Activated CD8-positive, alpha-beta T cell treated with anti-CD3 and anti-CD28 coated beads, Interleukin-2, amount 10 ng/mL, durations not matched to agents 7 days and 5 days (primary cell): ENCODE data around the gene OBSL1. TPM values are rescaled to one million over a fixed set of nuclear protein-coding genes. Genes with fewer than 3 reads are reported as not detected.
A peak's percentile ranks its signal among the peaks of the same experiment; 100 is the strongest.

Experiments
- ATAC-seq: fragments of 150-1000 bp; cut with Tn5 transposase; one replicate; pipeline ENCODE4 v1.10.0; 2021; ENCODE audit warnings: moderate library complexity
- CTCF ChIA-PET: fragments of 350-600 bp; sonication (Branson Sonifier 250); formaldehyde crosslinking; loops from one replicate; lab custom pipeline; 2021; ENCODE audit warnings: antibody characterized with exemption; lab: Charles Lee
- POLR2A ChIA-PET: fragments of 350-600 bp; sonication (Branson Sonifier 250); formaldehyde crosslinking; loops from one replicate; lab custom pipeline; 2021; ENCODE audit warnings: antibody characterized with exemption; lab: Charles Lee
- DNase-seq: peaks from one replicate; pipeline ENCODE4 v3.0.0-alpha.2; 2020
- H3K27ac Mint-ChIP-seq: one replicate; pipeline ENCODE4 v1.8.0; 2021; ENCODE audit warnings: mild to moderate bottlenecking, mixed read lengths
- H3K27me3 Mint-ChIP-seq: one replicate; pipeline ENCODE4 v1.8.0; 2021; ENCODE audit warnings: low read depth, mixed read lengths
- H3K36me3 Mint-ChIP-seq: one replicate; pipeline ENCODE4 v1.8.0; 2021; ENCODE audit warnings: low read depth, mixed read lengths
- H3K4me1 Mint-ChIP-seq: one replicate; pipeline ENCODE4 v1.8.0; 2021; ENCODE audit warnings: low read depth, mixed read lengths
- H3K4me3 Mint-ChIP-seq: one replicate; pipeline ENCODE4 v1.8.0; 2021; ENCODE audit warnings: mild to moderate bottlenecking, mixed read lengths
- H3K9me3 Mint-ChIP-seq: one replicate; pipeline ENCODE4 v1.8.0; 2022; ENCODE audit warnings: mixed read lengths; ENCODE audit not compliant: insufficient read depth
- total RNA-seq, 2 experiments: library from RNA; stranded (reverse); gene quantifications; one replicate each; pipeline ENCODE4 v1.2.3, GENCODE V29; 2021

OBSL1 gene
- total RNA-seq, 2 experiments from 2014 or later = 0.18 to 0.45 TPM

DNA sequence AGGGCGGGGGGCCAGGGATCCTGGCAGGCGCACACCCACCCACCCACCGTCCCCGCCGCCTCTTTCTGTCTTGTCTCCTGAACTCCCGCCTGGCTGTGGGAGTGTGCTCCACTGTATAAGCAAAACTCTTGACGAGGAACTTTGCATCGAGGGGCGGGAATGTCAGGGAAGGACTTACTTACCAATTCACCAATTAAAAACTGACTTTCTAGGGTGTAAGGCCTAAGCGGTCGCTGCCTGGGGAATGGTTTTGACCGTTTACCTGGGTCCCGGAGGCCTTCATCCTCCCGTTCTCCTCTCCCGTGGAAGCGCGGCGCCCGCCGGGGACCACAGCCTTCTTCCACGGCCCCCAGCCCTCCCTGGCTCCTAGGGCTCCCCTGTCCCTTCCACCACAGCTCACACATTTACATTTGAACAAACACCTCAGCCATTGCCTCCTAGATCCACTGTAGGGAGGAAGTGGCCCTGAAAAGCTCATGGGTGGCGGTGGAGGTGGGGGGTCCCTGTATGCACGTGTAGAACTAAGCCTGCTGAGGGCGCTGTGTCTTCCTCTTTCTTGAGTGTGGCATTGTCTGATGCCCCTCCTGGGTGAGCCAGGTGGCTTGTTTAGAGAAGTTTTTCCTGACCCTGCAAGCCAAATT lies 48.2 kb downstream of the OBSL1 start:
- no peak overlapping the region for H3K4me3 Mint-ChIP-seq
- ChIA-PET CTCF (interaction anchor here (0.5 to 2.5 kb wide), 8 partner anchors 13 to 126 kb away, joined by 3 to 9 read pairs (median 4); partner anchors contain the start of gene GMPPA), POLR2A (interaction anchor here (0.6 kb wide), 2 partner anchors 364 to 790 kb away, joined by 3 read pairs; no protein-coding TSS in a partner anchor)
- H3K9me3 Mint-ChIP-seq = no peaks in the 10 kb centered on the region
- peaks cover 67% of the 10 kb centered on the region for H3K27me3 Mint-ChIP-seq
- DNase-seq = no peak
- no peaks in the 10 kb centered on the region for H3K36me3 Mint-ChIP-seq
- ATAC-seq = no peak
- no peak overlapping the region for H3K27ac Mint-ChIP-seq
- H3K4me1 Mint-ChIP-seq = peaks cover 1% of the 10 kb centered on the region

DNA sequence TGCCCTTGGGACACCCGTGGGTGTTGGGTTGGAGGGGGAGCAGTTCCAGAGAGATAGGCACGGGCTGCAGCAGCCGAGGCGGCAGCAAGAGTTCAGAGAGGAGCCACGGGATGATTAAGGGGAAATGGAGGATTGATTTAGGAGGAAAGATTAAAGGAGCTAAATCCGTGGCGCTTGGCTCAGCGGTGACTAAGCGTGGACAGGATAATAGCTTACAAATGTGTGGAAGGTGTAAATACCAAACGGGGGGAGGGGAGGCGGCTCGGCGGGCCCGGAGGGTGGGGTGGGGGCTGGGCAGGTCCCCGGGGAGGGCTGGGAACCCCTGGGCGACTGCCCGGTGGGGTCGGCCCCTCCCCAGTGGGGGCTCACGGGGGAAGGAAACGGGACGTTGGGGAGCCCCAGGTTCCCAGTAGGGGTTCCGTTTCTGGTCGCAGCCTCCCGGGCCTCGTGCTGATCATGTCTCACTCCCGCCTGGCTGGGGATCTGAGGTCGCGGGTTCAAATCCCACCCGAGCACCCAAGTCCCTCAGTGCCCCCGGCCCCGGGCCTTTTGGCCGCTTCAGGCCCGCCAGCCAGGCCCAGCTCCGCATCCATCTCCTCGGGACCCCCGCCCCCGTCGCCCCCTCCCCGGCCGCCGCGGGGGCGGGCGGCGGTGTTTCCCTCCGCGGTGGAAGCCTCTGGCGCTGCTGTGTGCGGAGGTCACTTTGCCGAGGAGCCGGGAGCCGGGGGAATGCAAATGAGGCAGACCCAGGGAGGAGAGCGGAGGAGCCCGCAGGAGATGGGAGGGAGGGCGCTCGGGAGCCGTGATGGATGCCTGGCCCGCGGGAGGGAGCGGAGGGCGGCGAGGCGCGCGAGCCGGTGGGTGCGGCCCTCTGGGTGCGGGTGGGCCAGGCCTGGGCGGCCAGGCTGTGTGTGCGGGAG lies 49.0 kb downstream of the OBSL1 start:
- Mint-ChIP-seq H3K36me3 (no peaks in the 10 kb centered on the region), H3K9me3 (no peaks in the 10 kb centered on the region), H3K4me3 (no peak overlapping the region), H3K4me1 (peaks cover 1% of the 10 kb centered on the region), H3K27ac (no peak overlapping the region), H3K27me3 (peaks cover 69% of the 10 kb centered on the region)
- POLR2A ChIA-PET = interaction anchor here (0.6 kb wide), 2 partner anchors 363 to 791 kb away, joined by 3 read pairs; no protein-coding TSS in a partner anchor
- DNase-seq = no peak
- CTCF ChIA-PET = interaction anchor here (0.5 to 4.3 kb wide), 6 partner anchors 7 to 64 kb away, joined by 3 to 24 read pairs (median 4); partner anchors contain the start of gene GMPPA
- ATAC-seq = no peak

DNA sequence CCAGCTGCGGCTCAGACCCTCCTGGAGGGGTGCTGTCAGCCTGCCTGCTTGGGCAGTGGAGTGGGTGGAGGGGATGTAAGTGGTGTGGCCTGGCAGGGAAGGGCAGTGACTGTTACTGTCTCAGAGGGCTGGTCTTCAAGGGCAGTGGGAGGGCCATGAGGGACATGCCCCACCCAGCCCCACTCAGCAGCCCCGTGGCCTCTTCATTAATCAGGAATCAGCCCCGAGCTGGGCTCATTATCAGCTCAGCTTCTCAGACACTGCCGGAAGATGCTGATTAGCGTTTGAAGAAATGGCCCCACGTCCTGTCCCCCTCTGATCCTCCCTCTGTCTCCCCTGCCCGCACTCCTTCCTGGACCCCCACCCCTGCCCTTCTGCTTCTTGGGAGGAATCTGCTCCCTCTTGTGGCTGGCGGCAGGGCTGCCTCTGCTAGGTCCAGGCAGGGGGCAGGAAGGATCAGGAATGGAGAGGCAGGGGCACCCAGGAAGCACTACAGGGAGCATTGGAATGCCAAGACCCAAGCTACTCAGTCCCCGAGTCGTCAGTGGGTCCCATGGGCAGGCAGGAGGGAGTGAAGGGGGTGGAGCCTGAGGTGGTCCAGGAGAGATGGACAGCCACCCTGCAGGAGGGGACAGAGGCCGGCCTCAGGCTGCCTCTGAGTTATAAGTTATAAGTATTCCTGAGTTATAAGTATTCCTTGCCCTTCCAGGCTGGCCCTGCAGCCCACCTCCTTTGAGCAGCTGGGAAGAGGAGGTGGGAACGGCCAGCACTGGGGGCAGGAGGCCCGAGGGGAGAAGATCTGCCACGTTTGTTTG lies 50.1 kb downstream of the OBSL1 start:
- Mint-ChIP-seq H3K27me3 (peaks cover 71% of the 10 kb centered on the region), H3K36me3 (no peaks in the 10 kb centered on the region), H3K27ac (no peak overlapping the region), H3K9me3 (no peaks in the 10 kb centered on the region), H3K4me1 (peaks cover 1% of the 10 kb centered on the region), H3K4me3 (no peak overlapping the region)
- ChIA-PET CTCF (interaction anchor here (1.0 to 4.3 kb wide), 7 partner anchors 8 to 118 kb away, joined by 3 to 24 read pairs (median 4); partner anchors contain the start of gene GMPPA), POLR2A (no interaction called here)
- DNase-seq = no peak
- peak; percentile 12 for ATAC-seq

DNA sequence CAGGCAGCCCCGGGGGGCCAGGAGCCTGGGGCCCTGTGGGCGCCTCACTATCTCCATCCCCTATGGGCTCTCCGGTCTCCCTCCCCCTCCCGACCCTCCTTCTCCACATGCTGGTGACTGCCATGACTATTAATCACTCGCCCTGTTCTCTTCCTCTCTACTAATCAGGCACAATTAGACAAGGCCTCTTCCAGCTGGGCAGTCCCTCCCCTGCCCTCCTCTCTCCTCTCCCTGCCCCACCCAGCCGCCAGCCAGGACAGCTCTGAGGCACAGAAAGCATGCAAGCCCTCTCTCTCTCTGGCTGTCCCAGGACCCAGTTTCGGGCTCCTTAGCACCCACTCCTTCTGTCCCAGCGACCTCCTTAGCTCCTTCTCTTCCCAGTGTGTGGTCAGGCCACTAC lies 51.3 kb downstream of the OBSL1 start:
- no peak overlapping the region for H3K4me3 Mint-ChIP-seq

DNA sequence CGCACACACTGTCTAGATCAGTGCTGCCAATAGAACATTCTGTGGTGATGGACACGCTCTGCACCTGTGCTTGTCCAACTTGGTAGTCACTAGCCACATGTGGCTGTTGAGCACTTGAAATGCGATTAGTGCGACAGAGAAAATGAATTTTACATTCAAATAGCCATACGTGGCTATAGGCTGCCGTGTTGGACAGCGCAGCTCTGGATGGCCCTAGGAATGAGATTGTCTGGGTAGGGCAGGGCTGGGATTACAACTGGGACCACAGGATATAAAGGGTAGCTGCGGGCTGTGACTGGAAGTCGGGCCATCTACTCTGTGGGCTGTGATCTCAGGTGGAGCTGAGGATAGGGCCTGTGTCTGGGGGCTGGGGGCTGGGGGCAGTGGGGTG lies 51.8 kb downstream of the OBSL1 start:
- no peak for ATAC-seq
- DNase-seq = no peak
- ChIA-PET POLR2A (no interaction called here), CTCF (interaction anchor here (2.0 to 4.3 kb wide), 2 partner anchors 10 to 24 kb away, joined by 5 to 24 read pairs; no protein-coding TSS in a partner anchor)
- peaks cover 65% of the 10 kb centered on the region for H3K27me3 Mint-ChIP-seq
- peaks cover 1% of the 10 kb centered on the region for H3K4me1 Mint-ChIP-seq
- no peaks in the 10 kb centered on the region for H3K9me3 Mint-ChIP-seq
- H3K27ac Mint-ChIP-seq = no peak overlapping the region
- no peaks in the 10 kb centered on the region for H3K36me3 Mint-ChIP-seq
- H3K4me3 Mint-ChIP-seq = no peak overlapping the region

More for the DNA sequence above, 51.3 kb downstream of the OBSL1 start:
- H3K27ac Mint-ChIP-seq = no peak overlapping the region
- ChIA-PET POLR2A (no interaction called here), CTCF (interaction anchor here (0.8 to 4.3 kb wide), 5 partner anchors 10 to 117 kb away, joined by 3 to 24 read pairs (median 4); no protein-coding TSS in a partner anchor)
- DNase-seq = no peak
- peaks cover 1% of the 10 kb centered on the region for H3K4me1 Mint-ChIP-seq
- no peaks in the 10 kb centered on the region for H3K36me3 Mint-ChIP-seq
- peaks cover 66% of the 10 kb centered on the region for H3K27me3 Mint-ChIP-seq
- H3K9me3 Mint-ChIP-seq = no peaks in the 10 kb centered on the region
- ATAC-seq = no peak

DNA sequence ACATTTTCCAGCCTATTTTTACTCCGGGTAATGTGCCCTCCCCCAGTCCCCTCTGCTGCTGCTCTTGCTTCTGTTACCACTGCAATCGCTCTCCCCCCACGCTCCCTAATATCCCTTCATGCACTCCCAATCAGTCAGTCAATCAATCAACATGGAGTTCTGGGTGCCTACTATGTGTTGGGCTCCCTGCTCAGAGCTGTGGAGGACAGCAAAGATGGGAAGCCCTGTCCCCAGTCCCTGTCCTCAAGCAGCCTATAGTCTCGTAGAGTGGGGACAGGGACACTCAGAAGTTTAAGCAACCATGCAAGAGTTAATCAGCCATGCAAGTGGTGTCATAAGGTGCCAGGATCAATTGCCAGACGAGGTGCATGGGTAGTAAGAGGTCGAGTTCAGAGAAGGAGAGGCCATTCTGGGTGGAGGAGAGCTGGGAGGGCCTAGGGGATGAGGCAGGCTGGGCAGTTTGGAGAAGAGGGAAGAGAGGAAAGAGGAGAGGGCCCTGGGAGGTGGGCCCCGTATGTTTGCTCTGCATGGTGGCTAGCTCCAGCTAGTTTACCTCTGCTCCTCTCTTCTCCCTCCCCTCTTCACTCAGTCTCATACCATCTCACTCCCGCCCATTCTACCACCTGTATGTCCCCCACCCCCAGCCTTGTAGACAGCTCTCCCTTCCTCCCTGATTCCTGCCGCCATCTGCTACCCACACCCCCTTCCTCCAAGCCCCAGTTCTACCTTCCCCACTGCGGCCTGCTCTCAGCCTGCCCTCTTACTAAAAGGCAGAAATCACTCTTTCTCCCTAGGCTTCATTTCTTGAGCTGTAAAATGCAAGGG lies 53.2 kb downstream of the OBSL1 start:
- H3K9me3 Mint-ChIP-seq = no peaks in the 10 kb centered on the region
- H3K36me3 Mint-ChIP-seq = no peaks in the 10 kb centered on the region
- CTCF ChIA-PET = interaction anchor here (0.8 to 4.3 kb wide), 5 partner anchors 8 to 115 kb away, joined by 3 to 24 read pairs (median 5); no protein-coding TSS in a partner anchor

DNA sequence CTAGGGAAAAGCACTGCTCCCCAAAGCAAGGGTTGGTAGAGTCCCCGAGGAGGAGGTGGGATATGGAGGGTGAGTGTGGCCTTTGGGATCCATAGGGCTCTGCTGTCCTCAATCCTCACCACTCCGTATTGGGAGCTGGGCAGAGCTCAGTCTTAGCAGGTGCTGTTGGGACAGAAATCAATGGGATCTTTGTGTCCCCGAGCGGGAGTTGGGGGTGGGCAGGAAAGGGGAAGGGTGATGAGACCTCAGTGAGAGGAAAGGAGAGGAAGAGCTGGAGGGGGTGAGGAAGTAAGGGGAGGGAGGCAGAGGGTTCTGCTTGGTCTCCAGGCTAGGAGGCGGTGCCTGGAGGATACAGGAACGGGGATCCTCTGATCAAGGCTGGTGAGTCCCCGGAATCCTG lies 54.5 kb downstream of the OBSL1 start:
- peaks cover 9% of the 10 kb centered on the region for H3K4me1 Mint-ChIP-seq
- H3K36me3 Mint-ChIP-seq = no peaks in the 10 kb centered on the region
- CTCF ChIA-PET = no interaction called here
- DNase-seq (no peak), ATAC-seq (no peak)
- H3K27ac Mint-ChIP-seq = no peak overlapping the region
- peaks cover 71% of the 10 kb centered on the region for H3K27me3 Mint-ChIP-seq
- no peaks in the 10 kb centered on the region for H3K9me3 Mint-ChIP-seq
- no peak overlapping the region for H3K4me3 Mint-ChIP-seq
- POLR2A ChIA-PET = no interaction called here

More for the DNA sequence above, 53.2 kb downstream of the OBSL1 start:
- no peak for ATAC-seq
- DNase-seq = no peak
- Mint-ChIP-seq H3K27ac (no peak overlapping the region), H3K4me3 (no peak overlapping the region), H3K27me3 (peaks cover 65% of the 10 kb centered on the region), H3K4me1 (peaks cover 10% of the 10 kb centered on the region)
- POLR2A ChIA-PET = interaction anchor here (0.7 kb wide), 1 partner anchor 10 kb away, joined by 4 read pairs; no protein-coding TSS in a partner anchor

DNA sequence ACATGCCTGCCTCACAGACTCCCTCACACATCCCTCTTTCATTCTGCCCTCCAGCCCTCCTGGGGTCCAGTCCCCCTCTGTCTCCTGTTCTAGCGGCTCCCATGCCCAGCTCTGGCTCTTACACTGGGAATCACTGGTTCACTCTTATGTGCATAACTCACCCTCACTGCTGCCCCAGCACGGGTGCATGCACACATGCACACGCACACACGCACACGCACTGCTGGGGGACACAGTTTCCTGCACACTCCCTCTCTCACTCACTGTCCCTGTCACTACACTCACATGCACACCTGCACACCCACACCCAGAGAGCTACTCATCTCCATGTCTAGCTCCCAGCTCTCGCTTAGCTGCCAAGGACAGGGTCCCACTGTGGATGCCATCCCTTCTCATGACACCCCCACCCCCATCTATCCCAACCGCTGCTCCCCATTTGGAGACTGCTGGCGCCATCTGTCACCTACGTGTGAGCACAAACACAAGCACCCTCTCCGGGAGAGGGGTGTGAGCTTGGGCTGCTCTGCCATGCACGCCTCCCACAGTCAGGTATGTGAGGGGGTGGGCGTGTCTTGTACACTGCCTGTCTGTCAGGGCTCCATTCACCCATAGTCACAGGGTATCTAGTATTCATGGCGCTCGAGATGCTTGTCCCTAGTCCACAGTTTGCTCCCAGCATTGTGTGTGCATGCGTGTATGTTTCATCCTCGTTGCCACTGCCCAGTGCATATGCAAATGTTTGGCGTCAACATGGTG lies 55.3 kb downstream of the OBSL1 start:
- no peak for DNase-seq
- ATAC-seq = no peak
- Mint-ChIP-seq H3K36me3 (no peaks in the 10 kb centered on the region), H3K4me1 (peaks cover 9% of the 10 kb centered on the region), H3K9me3 (no peaks in the 10 kb centered on the region), H3K4me3 (no peak overlapping the region), H3K27ac (no peak overlapping the region), H3K27me3 (peaks cover 69% of the 10 kb centered on the region)
- ChIA-PET CTCF (interaction anchor here (1.0 to 1.7 kb wide), 2 partner anchors 13 to 17 kb away, joined by 4 to 5 read pairs; partner anchors contain the start of gene GMPPA), POLR2A (no interaction called here)

DNA sequence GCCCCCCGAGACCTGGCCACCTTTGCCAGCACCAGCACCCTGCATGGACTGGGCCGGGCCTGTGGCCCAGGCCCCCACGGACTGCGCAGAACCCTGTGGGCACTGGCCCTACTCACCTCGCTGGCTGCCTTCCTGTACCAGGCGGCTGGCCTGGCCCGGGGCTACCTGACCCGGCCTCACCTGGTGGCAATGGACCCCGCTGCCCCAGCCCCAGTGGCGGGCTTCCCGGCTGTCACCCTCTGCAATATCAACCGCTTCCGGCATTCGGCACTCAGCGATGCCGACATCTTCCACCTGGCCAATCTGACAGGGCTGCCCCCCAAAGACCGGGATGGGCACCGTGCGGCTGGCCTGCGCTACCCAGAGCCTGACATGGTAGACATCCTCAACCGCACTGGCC lies 56.5 kb downstream of the OBSL1 start:
- CTCF ChIA-PET = interaction anchor here (1.0 to 4.1 kb wide), 4 partner anchors 15 to 16 kb away, joined by 3 to 22 read pairs (median 4); partner anchors contain the start of gene GMPPA
- Mint-ChIP-seq H3K4me3 (no peak overlapping the region), H3K27ac (no peak overlapping the region)

More for the DNA sequence above, 56.5 kb downstream of the OBSL1 start:
- H3K4me1 Mint-ChIP-seq = peaks cover 12% of the 10 kb centered on the region
- ATAC-seq = no peak
- DNase-seq = no peak
- H3K9me3 Mint-ChIP-seq = no peaks in the 10 kb centered on the region
- H3K36me3 Mint-ChIP-seq = no peaks in the 10 kb centered on the region
- peaks cover 73% of the 10 kb centered on the region for H3K27me3 Mint-ChIP-seq
- POLR2A ChIA-PET = interaction anchor here (0.6 to 0.7 kb wide), 2 partner anchors 11 to 18 kb away, joined by 3 read pairs; no protein-coding TSS in a partner anchor
